Breast epithelium (tissue), 3 donors: ENCODE data around the gene ESYT2.

Source experiments
- POLR2A ChIP-seq: fragments of 450-650 bp; IDR thresholded peaks from one replicate; pipeline ENCODE4 v1.6.1; 2016; ENCODE audit warnings: antibody characterized with exemption, mild to moderate bottlenecking, moderate library complexity
- POLR2AphosphoS5 ChIP-seq, 3 donors: sonication (generic); formaldehyde crosslinking; IDR thresholded peaks; one replicate each; pipeline ENCODE4 v1.6.1; 2017; ENCODE audit warnings: antibody characterized with exemption in 3 of 3
- TF ChIP-seq, protein P1 (sequence below), 3 donors: fragments of 450-650 bp; IDR thresholded peaks; one replicate each; pipeline ENCODE4 v1.5.1; 2016 to 2017; ENCODE audit warnings: antibody characterized with exemption in 3 of 3, mild to moderate bottlenecking in 3 of 3, moderate library complexity in 3 of 3

DNA sequence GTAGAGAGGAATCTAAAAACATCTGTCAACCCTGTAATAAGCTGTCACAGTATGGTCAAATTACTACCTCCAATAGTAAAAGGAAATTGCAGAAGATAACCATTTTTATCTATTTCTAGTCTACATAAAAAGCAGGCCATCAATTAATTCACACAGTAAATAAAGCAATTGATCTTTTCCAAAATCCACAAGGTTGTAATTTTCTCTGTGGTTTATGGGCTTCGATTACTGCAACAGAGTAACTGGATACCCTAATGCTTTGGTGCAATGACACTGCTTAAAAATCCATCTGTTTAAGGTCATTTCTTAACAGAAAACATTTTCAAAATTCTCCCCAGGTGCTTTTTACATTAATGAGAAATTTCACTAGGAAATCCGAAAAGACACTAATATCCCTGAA, 23.9 kb downstream of the ESYT2 start:
- TF ChIP-seq, protein P1, sequence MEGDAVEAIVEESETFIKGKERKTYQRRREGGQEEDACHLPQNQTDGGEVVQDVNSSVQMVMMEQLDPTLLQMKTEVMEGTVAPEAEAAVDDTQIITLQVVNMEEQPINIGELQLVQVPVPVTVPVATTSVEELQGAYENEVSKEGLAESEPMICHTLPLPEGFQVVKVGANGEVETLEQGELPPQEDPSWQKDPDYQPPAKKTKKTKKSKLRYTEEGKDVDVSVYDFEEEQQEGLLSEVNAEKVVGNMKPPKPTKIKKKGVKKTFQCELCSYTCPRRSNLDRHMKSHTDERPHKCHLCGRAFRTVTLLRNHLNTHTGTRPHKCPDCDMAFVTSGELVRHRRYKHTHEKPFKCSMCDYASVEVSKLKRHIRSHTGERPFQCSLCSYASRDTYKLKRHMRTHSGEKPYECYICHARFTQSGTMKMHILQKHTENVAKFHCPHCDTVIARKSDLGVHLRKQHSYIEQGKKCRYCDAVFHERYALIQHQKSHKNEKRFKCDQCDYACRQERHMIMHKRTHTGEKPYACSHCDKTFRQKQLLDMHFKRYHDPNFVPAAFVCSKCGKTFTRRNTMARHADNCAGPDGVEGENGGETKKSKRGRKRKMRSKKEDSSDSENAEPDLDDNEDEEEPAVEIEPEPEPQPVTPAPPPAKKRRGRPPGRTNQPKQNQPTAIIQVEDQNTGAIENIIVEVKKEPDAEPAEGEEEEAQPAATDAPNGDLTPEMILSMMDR (IDR thresholded peaks at IDR 0.05): no peak
- TF ChIP-seq POLR2AphosphoS5 (IDR thresholded peaks at IDR 0.05): no peak
- no peak for TF ChIP-seq POLR2A
